Upper lobe of right lung (tissue), 1 donor: ENCODE data around the gene CCIN. TPM values are rescaled to one million over a fixed set of nuclear protein-coding genes. Genes with fewer than 3 reads are reported as not detected.

ENCODE experiments used
- ATAC-seq: fragments of 200-7000 bp; cut with Tn5 transposase; one replicate; pipeline ENCODE4 v1.9.1; 2020; ENCODE audit warnings: mild to moderate bottlenecking, moderate library complexity
- DNase-seq: peaks from one replicate; pipeline ENCODE4 v3.0.0-alpha.2; 2020
- H3K27ac ChIP-seq: fragments of 200-600 bp; one replicate; pipeline ENCODE4 v1.8.0; 2022
- H3K27me3 ChIP-seq: fragments of 200-600 bp; one replicate; pipeline ENCODE4 v1.8.0; 2022; ENCODE audit warnings: mild to moderate bottlenecking
- H3K36me3 ChIP-seq: fragments of 200-600 bp; one replicate; pipeline ENCODE4 v1.8.0; 2022
- H3K4me1 ChIP-seq: fragments of 200-600 bp; one replicate; pipeline ENCODE4 v1.8.0; 2022
- H3K4me3 ChIP-seq: fragments of 200-600 bp; one replicate; pipeline ENCODE4 v1.8.0; 2022; ENCODE audit warnings: mild to moderate bottlenecking
- H3K9me3 ChIP-seq: fragments of 200-600 bp; one replicate; pipeline ENCODE4 v1.8.0; 2022
- intact Hi-C: fragments of 100-400 bp; cut with DNase I; formaldehyde crosslinking; loops from one replicate; pipeline ENCODE4 v1.11.0; 2022
- total RNA-seq: library from RNA; stranded (reverse); fragmentation: NEBNext Ultra II Directional; extraction: Animal tissue kit (Norgen Biotek cat#: 25700); gene quantifications from one replicate; pipeline ENCODE4 v1.2.1, GENCODE V29; 2021
- TF ChIP-seq, protein P1 (sequence below): fragments of 200-600 bp; IDR thresholded peaks from one replicate; pipeline ENCODE4 v1.8.0; 2022; ENCODE audit warnings: antibody characterized with exemption
- donor health status: DM: no; HTN: yes; CAD: no; lungs with severe emphysema.

Gene CCIN
- total RNA-seq, 1 donor from 2014 or later: not detected

DNA sequence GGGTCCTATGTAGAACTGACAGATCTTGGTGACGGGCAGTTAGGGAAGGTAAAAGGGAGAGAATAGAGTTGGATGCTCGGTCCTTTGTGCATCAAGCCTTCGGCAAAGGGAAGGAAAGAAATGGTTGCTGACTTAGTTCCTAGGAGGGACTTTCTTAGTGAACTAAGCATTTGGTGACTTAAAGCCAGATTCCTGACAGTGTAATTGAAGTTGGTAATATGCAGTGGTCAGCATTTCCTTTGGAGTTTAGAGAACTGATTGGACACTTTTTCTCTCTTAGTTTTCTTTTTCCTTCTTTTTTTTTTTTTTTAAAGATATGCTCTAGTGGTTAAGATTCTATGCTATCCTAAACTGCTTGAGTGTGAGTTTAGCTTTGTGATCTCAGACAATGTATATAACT is 23.8 kb downstream of the CCIN start:
- Histone ChIP-seq H3K4me1 (peaks cover 47% of the 10 kb centered on the region), H3K9me3 (no peaks in the 10 kb centered on the region), H3K36me3 (peaks cover 30% of the 10 kb centered on the region), H3K4me3 (peak overlapping the region; percentile 97), H3K27ac (no peak overlapping the region), H3K27me3 (no peaks in the 10 kb centered on the region)
- TF ChIP-seq, protein P1, sequence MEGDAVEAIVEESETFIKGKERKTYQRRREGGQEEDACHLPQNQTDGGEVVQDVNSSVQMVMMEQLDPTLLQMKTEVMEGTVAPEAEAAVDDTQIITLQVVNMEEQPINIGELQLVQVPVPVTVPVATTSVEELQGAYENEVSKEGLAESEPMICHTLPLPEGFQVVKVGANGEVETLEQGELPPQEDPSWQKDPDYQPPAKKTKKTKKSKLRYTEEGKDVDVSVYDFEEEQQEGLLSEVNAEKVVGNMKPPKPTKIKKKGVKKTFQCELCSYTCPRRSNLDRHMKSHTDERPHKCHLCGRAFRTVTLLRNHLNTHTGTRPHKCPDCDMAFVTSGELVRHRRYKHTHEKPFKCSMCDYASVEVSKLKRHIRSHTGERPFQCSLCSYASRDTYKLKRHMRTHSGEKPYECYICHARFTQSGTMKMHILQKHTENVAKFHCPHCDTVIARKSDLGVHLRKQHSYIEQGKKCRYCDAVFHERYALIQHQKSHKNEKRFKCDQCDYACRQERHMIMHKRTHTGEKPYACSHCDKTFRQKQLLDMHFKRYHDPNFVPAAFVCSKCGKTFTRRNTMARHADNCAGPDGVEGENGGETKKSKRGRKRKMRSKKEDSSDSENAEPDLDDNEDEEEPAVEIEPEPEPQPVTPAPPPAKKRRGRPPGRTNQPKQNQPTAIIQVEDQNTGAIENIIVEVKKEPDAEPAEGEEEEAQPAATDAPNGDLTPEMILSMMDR: no peak
- DNase-seq (no peak), ATAC-seq (no peak)
- intact Hi-C loops: no loop called here

GRCh38 chr9:36194326-36195000 is 25.3 kb downstream of the CCIN start:
- Histone ChIP-seq H3K9me3 (no peaks in the 10 kb centered on the region), H3K27ac (no peak overlapping the region), H3K4me3 (peak overlapping the region; percentile 2), H3K36me3 (peaks cover 43% of the 10 kb centered on the region), H3K4me1 (peaks cover 47% of the 10 kb centered on the region), H3K27me3 (no peaks in the 10 kb centered on the region)
- ATAC-seq: no peak
- DNase-seq: no peak
- intact Hi-C loops: no loop called here
- TF ChIP-seq, protein P1: no peak

DNA sequence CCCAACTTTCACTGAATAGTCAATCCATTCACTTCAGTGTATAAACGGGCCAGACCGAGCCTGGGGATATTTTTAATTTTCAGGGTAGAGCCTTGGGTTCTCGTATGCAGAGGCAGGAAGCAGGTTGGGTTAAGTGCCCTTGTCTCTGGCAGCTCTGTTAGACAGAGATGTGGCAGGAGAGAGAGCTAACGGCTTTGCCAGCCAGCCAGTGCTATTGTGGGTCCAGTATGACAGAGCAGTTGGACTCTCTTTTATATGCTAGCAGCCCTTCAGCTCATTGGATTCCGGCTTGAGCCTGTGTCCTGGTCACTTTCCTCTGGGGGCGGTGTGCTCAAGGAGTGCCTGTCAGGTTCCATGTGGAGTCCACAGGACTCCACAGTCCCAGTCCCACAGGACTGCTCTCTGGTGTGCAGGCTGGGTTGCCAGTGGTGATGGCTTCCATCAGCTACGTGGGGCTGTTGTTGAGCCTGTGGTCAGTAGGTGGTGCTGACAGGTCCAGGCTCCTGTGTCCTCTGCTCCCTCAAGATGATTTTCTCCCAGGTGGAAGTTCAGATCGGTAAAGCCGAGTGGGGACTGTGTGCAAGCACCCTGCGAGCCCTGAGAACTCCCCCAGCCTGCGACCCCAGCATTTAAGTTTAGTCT is 35.8 kb downstream of the CCIN start:
- no peak overlapping the region for H3K27ac ChIP-seq
- ATAC-seq (peak; percentile 30), DNase-seq (no peak)
- TF ChIP-seq, protein P1: no peak
- intact Hi-C loops: no loop called here
- peaks cover 25% of the 10 kb centered on the region for H3K4me1 ChIP-seq
- H3K4me3 ChIP-seq: no peak overlapping the region
- H3K9me3 ChIP-seq: no peaks in the 10 kb centered on the region
- H3K27me3 ChIP-seq: no peaks in the 10 kb centered on the region
- H3K36me3 ChIP-seq: peaks cover 99% of the 10 kb centered on the region

- H3K4me1 ChIP-seq: peaks cover 39% of the 10 kb centered on the region
- intact Hi-C loops: no loop called here
- DNase-seq (no peak), ATAC-seq (peak; percentile 28)
- TF ChIP-seq, protein P1: no peak
- H3K27ac ChIP-seq: no peak overlapping the region
- peaks cover 99% of the 10 kb centered on the region for H3K36me3 ChIP-seq
- H3K9me3 ChIP-seq: no peaks in the 10 kb centered on the region
- no peak overlapping the region for H3K4me3 ChIP-seq
- H3K27me3 ChIP-seq: no peaks in the 10 kb centered on the region
Measured at GRCh38 chr9:36207016-36207415, 37.8 kb downstream of the CCIN start.

DNA sequence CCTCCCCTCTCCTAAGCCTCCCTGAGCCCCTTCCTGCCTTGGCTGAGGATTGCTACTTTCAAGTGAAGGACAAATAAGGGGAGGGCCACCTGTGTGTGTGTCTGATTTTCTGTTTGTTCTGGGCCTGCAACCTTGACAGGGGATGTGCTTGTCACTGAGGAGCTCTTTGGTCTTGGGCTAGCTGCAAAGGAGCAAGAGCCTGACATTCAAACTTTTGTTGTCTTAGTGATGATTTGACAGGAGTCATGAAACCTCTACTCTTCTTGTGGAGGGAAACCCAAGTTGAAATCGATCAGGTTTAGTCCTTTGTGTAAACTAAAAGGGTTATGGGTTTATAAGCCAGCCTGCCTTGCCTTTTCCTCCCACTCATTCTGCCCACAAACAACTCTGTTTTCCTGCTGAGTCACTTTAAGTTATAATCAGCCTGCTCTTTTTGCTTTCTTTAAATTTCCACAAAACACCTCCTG is 38.4 kb downstream of the CCIN start:
- H3K9me3 ChIP-seq: no peaks in the 10 kb centered on the region
- peaks cover 39% of the 10 kb centered on the region for H3K4me1 ChIP-seq
- no peak overlapping the region for H3K4me3 ChIP-seq
- DNase-seq (no peak), ATAC-seq (peak; percentile 39)
- H3K36me3 ChIP-seq: peaks cover 99% of the 10 kb centered on the region
- H3K27me3 ChIP-seq: no peaks in the 10 kb centered on the region
- TF ChIP-seq, protein P1: no peak
- H3K27ac ChIP-seq: peak overlapping the region; percentile 25
- intact Hi-C loops: no loop called here
